ENCODE results near the gene LENG8. TPM values are rescaled to one million over a fixed set of nuclear protein-coding genes. Genes with fewer than 3 reads are reported as not detected.
A peak's percentile ranks its signal among the peaks of the same experiment; 100 is the strongest.
"Not testable (repeated sequence)": the region's sequence is repeated elsewhere in the genome, so short reads cannot be mapped to it uniquely, and the experiment has no call there.

Gene LENG8
- total and polyA plus RNA-seq, 8 donors: 121 to 213 (median 153) TPM

- H3K36me3 ChIP-seq: no peaks in the 10 kb centered on the region
- no peak overlapping the region for H3K27ac ChIP-seq
- TF ChIP-seq, protein P1, sequence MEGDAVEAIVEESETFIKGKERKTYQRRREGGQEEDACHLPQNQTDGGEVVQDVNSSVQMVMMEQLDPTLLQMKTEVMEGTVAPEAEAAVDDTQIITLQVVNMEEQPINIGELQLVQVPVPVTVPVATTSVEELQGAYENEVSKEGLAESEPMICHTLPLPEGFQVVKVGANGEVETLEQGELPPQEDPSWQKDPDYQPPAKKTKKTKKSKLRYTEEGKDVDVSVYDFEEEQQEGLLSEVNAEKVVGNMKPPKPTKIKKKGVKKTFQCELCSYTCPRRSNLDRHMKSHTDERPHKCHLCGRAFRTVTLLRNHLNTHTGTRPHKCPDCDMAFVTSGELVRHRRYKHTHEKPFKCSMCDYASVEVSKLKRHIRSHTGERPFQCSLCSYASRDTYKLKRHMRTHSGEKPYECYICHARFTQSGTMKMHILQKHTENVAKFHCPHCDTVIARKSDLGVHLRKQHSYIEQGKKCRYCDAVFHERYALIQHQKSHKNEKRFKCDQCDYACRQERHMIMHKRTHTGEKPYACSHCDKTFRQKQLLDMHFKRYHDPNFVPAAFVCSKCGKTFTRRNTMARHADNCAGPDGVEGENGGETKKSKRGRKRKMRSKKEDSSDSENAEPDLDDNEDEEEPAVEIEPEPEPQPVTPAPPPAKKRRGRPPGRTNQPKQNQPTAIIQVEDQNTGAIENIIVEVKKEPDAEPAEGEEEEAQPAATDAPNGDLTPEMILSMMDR (IDR thresholded peaks at IDR 0.05): no peak
- H3K27me3 ChIP-seq: peaks cover 0 to 63% of the 10 kb centered on the region in 2 donors
- H3K4me3 ChIP-seq: no peak overlapping the region
- DNase-seq: no peak
- intact Hi-C loops (cut with DNase I): no loop called here
- ATAC-seq: no peak
- no peaks in the 10 kb centered on the region for H3K9me3 ChIP-seq
- no peaks in the 10 kb centered on the region for H3K4me1 ChIP-seq
Measured at GRCh38 chr19:54506079-54506478, 57.1 kb downstream of the LENG8 start.

DNA sequence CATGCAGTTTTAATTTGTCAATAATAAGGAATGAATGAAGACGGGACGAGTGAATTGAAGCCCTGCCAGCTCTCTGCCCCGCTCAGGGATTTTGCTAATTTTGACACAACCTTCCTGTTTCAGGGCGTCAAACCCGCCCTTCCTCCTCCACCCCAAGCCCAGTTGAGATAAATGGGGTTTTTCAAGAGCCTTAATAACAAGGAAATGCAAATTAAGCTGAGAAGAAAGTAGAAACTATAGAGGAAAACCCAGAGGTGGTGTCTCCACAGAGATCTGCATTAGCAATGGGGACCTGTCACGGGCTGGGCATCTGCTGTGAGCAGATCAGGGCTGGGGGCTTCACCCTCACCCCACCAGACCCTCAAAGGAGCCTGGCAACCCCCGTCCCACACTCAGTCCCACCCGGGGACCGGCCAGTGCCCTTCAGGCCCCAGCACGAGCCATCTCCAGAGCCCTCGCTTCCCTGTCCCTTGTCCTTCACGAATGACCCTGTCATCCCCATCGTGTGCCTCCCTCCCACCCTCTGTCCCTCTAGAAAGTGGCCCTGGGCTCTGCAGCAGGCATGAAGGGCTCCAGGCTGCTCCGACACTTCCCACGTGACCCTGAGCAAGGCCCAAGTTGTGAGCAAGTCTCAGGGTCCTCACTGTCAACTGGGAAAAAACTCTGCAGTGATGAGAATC lies 58.2 kb downstream of the LENG8 start:
- H3K9me3 ChIP-seq; intact Hi-C loops (cut with DNase I); DNase-seq; H3K4me3 ChIP-seq; H3K36me3 ChIP-seq; ATAC-seq; H3K4me1 ChIP-seq: not testable (repeated sequence)
- peaks cover 0 to 72% of the 10 kb centered on the region in 2 donors for H3K27me3 ChIP-seq
- peak overlapping the region in 1 of 2 donors; percentile 37 for H3K27ac ChIP-seq

GRCh38 chr19:54507824-54508223 lies 58.8 kb downstream of the LENG8 start:
- TF ChIP-seq, protein P1 (IDR thresholded peaks at IDR 0.05): no peak
- DNase-seq (no peak), ATAC-seq (no peak)
- Histone ChIP-seq H3K4me1 (no peaks in the 10 kb centered on the region), H3K27ac (no peak overlapping the region), H3K27me3 (peaks cover 0 to 72% of the 10 kb centered on the region in 2 donors), H3K36me3 (no peaks in the 10 kb centered on the region), H3K4me3 (no peak overlapping the region), H3K9me3 (no peaks in the 10 kb centered on the region)
- intact Hi-C loops (cut with DNase I): no loop called here

DNA sequence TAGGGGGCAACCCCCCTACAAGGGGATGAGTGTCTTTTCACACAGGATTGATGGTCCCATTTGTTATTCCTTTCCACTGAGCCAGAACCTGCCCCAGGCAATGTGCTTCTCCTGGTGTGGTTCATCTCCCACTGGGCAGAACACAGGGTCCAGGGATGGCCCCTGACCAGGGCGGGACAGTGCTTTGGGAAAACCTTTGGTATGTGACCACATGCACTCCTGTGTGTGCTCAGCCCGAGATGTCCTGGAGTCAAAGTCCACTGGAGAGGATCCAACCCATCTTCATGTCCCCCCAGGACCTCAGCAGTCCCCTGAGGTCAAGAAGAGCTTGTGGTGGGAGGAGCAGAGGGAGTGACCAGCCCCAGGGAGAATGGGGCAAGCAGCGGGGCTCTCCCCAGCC lies 59.5 kb downstream of the LENG8 start:
- intact Hi-C loops (cut with DNase I); H3K4me1 ChIP-seq; H3K4me3 ChIP-seq; H3K27ac ChIP-seq; H3K36me3 ChIP-seq; H3K9me3 ChIP-seq; DNase-seq: not testable (repeated sequence)
- peak; percentile 24 for ATAC-seq
- peaks cover 0 to 72% of the 10 kb centered on the region in 2 donors for H3K27me3 ChIP-seq

GRCh38 chr19:54509200-54509940 lies 60.4 kb downstream of the LENG8 start:
- ATAC-seq: peak; percentile 69
- H3K4me1 ChIP-seq; intact Hi-C loops (cut with DNase I); H3K36me3 ChIP-seq; DNase-seq; H3K4me3 ChIP-seq; H3K9me3 ChIP-seq; H3K27ac ChIP-seq: not testable (repeated sequence)
- H3K27me3 ChIP-seq: peaks cover 0 to 67% of the 10 kb centered on the region in 2 donors

Other genes starting within 250 kb of the LENG8 start
- 1,000 to 10,000 TPM; 1,023 to 1,099 TPM for gene RPS9, start 248.3 kb upstream of the LENG8 start, total RNA-seq
- gene RPS9, start 248.3 kb upstream of the LENG8 start, polyA plus RNA-seq (ENCODE audit: insufficient read length in 6 of 6): 1,000 to 10,000 TPM; 1,996 to 2,208 (median 2,085) TPM
- 10 to 100 TPM; 21.8 to 90.8 TPM for gene LILRB3, start 226.2 kb upstream of the LENG8 start, total RNA-seq
- 1 to 10 TPM; 2.1 to 3.0 (median 2.4) TPM for gene LILRB3, start 226.2 kb upstream of the LENG8 start, polyA plus RNA-seq (ENCODE audit: insufficient read length in 6 of 6)
- 10 to 100 TPM in 1 of 2 donors, 1 to 10 TPM in 1; 7.3 to 51.5 TPM for gene LILRA6, start 206.4 kb upstream of the LENG8 start, total RNA-seq
- under 1 TPM; 0.53 to 0.83 (median 0.64) TPM for gene LILRA6, start 206.4 kb upstream of the LENG8 start, polyA plus RNA-seq (ENCODE audit: insufficient read length in 6 of 6)
- gene LILRB5, start 191.9 kb upstream of the LENG8 start, total RNA-seq: 10 to 100 TPM; 11.9 to 16.5 TPM
- gene LILRB5, start 191.9 kb upstream of the LENG8 start, polyA plus RNA-seq (ENCODE audit: insufficient read length in 6 of 6): 1 to 10 TPM; 3.3 to 4.9 (median 4.4) TPM
- gene LILRB2, start 168.1 kb upstream of the LENG8 start, total RNA-seq: 10 to 100 TPM; 10.5 to 54.9 TPM
- gene LILRB2, start 168.1 kb upstream of the LENG8 start, polyA plus RNA-seq (ENCODE audit: insufficient read length in 6 of 6): 1 to 10 TPM; 1.2 to 2.2 (median 1.7) TPM
- gene LILRA5, start 136.0 kb upstream of the LENG8 start, total RNA-seq: 10 to 100 TPM in 1 of 2 donors, 1 to 10 TPM in 1; 4.2 to 52.8 TPM
- gene LILRA5, start 136.0 kb upstream of the LENG8 start, polyA plus RNA-seq (ENCODE audit: insufficient read length in 6 of 6): 1 to 10 TPM in 1 of 6 donors, under 1 TPM in 4, not detected in 1; 0.44 to 1.2 (median 0.67) TPM
- 1 to 10 TPM; 1.8 to 2.3 TPM for gene LILRA4, start 110.0 kb upstream of the LENG8 start, total RNA-seq
- gene LILRA4, start 110.0 kb upstream of the LENG8 start, polyA plus RNA-seq (ENCODE audit: insufficient read length in 6 of 6): under 1 TPM in 2 of 6 donors, not detected in 4; 0.10 to 0.12 TPM
- gene LAIR1, start 84.3 kb upstream of the LENG8 start, total RNA-seq: 100 to 1,000 TPM in 1 of 2 donors, 10 to 100 TPM in 1; 66.9 to 172 TPM
- gene LAIR1, start 84.3 kb upstream of the LENG8 start, polyA plus RNA-seq (ENCODE audit: insufficient read length in 6 of 6): 10 to 100 TPM in 1 of 6 donors, 1 to 10 TPM in 5; 5.0 to 11.1 (median 6.4) TPM
- gene TTYH1, start 33.7 kb upstream of the LENG8 start, total RNA-seq: not detected
- gene TTYH1, start 33.7 kb upstream of the LENG8 start, polyA plus RNA-seq (ENCODE audit: insufficient read length in 6 of 6): 10 to 100 TPM in 1 of 6 donors, 1 to 10 TPM in 5; 2.3 to 13.4 (median 4.7) TPM
- gene LENG9, start 14.6 kb downstream of the LENG8 start, total RNA-seq: 1 to 10 TPM; 5.4 to 8.8 TPM
- 1 to 10 TPM; 3.2 to 5.3 (median 4.5) TPM for gene LENG9, start 14.6 kb downstream of the LENG8 start, polyA plus RNA-seq (ENCODE audit: insufficient read length in 6 of 6)
- gene CDC42EP5, start 24.1 kb downstream of the LENG8 start, total RNA-seq: 10 to 100 TPM; 20.4 to 29.8 TPM
- 10 to 100 TPM; 24.0 to 57.6 (median 33.4) TPM for gene CDC42EP5, start 24.1 kb downstream of the LENG8 start, polyA plus RNA-seq (ENCODE audit: insufficient read length in 6 of 6)
- 1 to 10 TPM; 1.0 to 1.4 TPM for gene LAIR2, start 53.6 kb downstream of the LENG8 start, total RNA-seq
- 1 to 10 TPM in 1 of 6 donors, not detected in 5; 3.1 TPM for gene LAIR2, start 53.6 kb downstream of the LENG8 start, polyA plus RNA-seq (ENCODE audit: insufficient read length in 6 of 6)
- 10 to 100 TPM in 1 of 2 donors, 1 to 10 TPM in 1; 6.2 to 39.7 TPM for gene LILRA2, start 124.6 kb downstream of the LENG8 start, total RNA-seq
- 1 to 10 TPM in 3 of 6 donors, under 1 TPM in 3; 0.86 to 1.5 (median 1.0) TPM for gene LILRA2, start 124.6 kb downstream of the LENG8 start, polyA plus RNA-seq (ENCODE audit: insufficient read length in 6 of 6)
- 10 to 100 TPM in 1 of 2 donors, 1 to 10 TPM in 1; 1.8 to 13.5 TPM for gene LILRA1, start 144.4 kb downstream of the LENG8 start, total RNA-seq
- gene LILRA1, start 144.4 kb downstream of the LENG8 start, polyA plus RNA-seq (ENCODE audit: insufficient read length in 6 of 6): under 1 TPM; 0.45 to 0.76 (median 0.57) TPM
- gene LILRB1, start 181.3 kb downstream of the LENG8 start, total RNA-seq: 10 to 100 TPM; 10.9 to 47.3 TPM
- gene LILRB1, start 181.3 kb downstream of the LENG8 start, polyA plus RNA-seq (ENCODE audit: insufficient read length in 6 of 6): 1 to 10 TPM; 1.2 to 2.6 (median 1.4) TPM
- gene LILRB4, start 213.8 kb downstream of the LENG8 start, total RNA-seq: 10 to 100 TPM; 16.5 to 44.4 TPM
- gene LILRB4, start 213.8 kb downstream of the LENG8 start, polyA plus RNA-seq (ENCODE audit: insufficient read length in 6 of 6): 1 to 10 TPM in 3 of 6 donors, under 1 TPM in 3; 0.56 to 1.5 (median 0.98) TPM